ENCODE measurements around the gene NPHP4. TPM values are rescaled to one million over a fixed set of nuclear protein-coding genes. Genes with fewer than 3 reads are reported as not detected.

The NPHP4 gene
- polyA plus RNA-seq, 1 donor (not counting 4 experiments of a cell fraction or from before 2014, with no cell fraction given) = 3.7 TPM

DNA sequence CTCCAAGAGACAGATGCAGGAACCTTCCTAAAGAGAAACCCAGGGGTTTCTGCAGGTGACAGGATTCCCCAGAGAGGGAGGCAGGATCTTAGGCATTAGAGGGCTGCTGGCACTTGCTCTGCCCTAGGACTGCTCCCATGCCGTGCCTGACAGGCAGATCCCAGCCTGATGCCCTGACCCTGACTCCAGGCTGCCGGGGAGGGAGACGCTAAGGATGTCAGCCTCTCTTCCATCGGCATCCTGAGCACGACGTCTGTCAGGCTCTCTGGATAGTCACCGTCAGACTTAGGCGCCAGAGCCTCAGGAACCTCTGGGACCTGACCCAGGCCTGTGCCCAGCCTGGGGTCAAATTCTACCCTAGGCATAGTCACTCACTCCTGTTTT lies 157.1 kb downstream of the NPHP4 start:
- no peaks in the 10 kb centered on the region for H3K36me3 ChIP-seq (ENCODE audit: control insufficient read depth in 2 of 2, extremely low read depth in 1 of 2, insufficient read depth in 2 of 2, low read length in 2 of 2)
- no peak for FAIRE-seq
- no peaks in the 10 kb centered on the region for H3K27me3 ChIP-seq (ENCODE audit: control insufficient read depth, extremely low read depth, insufficient read depth, low read length)
- no peaks in the 10 kb centered on the region for H3K4me1 ChIP-seq (ENCODE audit: control insufficient read depth, extremely low read depth, insufficient read depth, low read length)
- H3K9ac ChIP-seq (ENCODE audit: control insufficient read depth, extremely low read depth, insufficient read depth, low read length) = no peak overlapping the region
- H3K4me2 ChIP-seq (ENCODE audit: control insufficient read depth, extremely low read depth, insufficient read depth, low read depth, low read length) = no peak overlapping the region
- H3K9me1 ChIP-seq (ENCODE audit: control insufficient read depth, extremely low read depth, insufficient read depth, low read length) = no peaks in the 10 kb centered on the region
- H3K27ac ChIP-seq (ENCODE audit: control insufficient read depth, insufficient read depth, low read length) = no peak overlapping the region
- TF ChIP-seq, protein P1, sequence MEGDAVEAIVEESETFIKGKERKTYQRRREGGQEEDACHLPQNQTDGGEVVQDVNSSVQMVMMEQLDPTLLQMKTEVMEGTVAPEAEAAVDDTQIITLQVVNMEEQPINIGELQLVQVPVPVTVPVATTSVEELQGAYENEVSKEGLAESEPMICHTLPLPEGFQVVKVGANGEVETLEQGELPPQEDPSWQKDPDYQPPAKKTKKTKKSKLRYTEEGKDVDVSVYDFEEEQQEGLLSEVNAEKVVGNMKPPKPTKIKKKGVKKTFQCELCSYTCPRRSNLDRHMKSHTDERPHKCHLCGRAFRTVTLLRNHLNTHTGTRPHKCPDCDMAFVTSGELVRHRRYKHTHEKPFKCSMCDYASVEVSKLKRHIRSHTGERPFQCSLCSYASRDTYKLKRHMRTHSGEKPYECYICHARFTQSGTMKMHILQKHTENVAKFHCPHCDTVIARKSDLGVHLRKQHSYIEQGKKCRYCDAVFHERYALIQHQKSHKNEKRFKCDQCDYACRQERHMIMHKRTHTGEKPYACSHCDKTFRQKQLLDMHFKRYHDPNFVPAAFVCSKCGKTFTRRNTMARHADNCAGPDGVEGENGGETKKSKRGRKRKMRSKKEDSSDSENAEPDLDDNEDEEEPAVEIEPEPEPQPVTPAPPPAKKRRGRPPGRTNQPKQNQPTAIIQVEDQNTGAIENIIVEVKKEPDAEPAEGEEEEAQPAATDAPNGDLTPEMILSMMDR (optimal IDR thresholded peaks at IDR 0.05 in 1 of 3, IDR thresholded peaks at IDR 0.05 in 1 of 3, conservative IDR thresholded peaks at IDR 0.05 in 1 of 3; ENCODE audit: extremely low read depth in 1 of 3, insufficient read depth in 2 of 3, low read length in 3 of 3) = no peak
- no peak for TF ChIP-seq EZH2 (IDR thresholded peaks at IDR 0.05; ENCODE audit: low read length)
- no peaks in the 10 kb centered on the region for H4K20me1 ChIP-seq (ENCODE audit: control insufficient read depth, extremely low read depth, insufficient read depth, low read length)
- dilution Hi-C loops (cut with MboI; ENCODE audit: extremely low pct_ligation_motif_present, low sequenced_read_pairs) = no loop called here
- H3K4me3 ChIP-seq (ENCODE audit: control insufficient read depth in 2 of 3, extremely low read depth in 1 of 3, insufficient read depth in 2 of 3, low read depth in 1 of 3, low read length in 3 of 3) = no peak overlapping the region
- H3K9me3 ChIP-seq (ENCODE audit: control insufficient read depth, low read depth, low read length) = no peaks in the 10 kb centered on the region
- H3K79me2 ChIP-seq (ENCODE audit: control insufficient read depth, insufficient read depth, low read length) = no peaks in the 10 kb centered on the region
- no peak for DNase-seq (ENCODE audit: low read depth, low spot score)
- H2AFZ ChIP-seq (ENCODE audit: control insufficient read depth, low read length) = no peak overlapping the region

DNA sequence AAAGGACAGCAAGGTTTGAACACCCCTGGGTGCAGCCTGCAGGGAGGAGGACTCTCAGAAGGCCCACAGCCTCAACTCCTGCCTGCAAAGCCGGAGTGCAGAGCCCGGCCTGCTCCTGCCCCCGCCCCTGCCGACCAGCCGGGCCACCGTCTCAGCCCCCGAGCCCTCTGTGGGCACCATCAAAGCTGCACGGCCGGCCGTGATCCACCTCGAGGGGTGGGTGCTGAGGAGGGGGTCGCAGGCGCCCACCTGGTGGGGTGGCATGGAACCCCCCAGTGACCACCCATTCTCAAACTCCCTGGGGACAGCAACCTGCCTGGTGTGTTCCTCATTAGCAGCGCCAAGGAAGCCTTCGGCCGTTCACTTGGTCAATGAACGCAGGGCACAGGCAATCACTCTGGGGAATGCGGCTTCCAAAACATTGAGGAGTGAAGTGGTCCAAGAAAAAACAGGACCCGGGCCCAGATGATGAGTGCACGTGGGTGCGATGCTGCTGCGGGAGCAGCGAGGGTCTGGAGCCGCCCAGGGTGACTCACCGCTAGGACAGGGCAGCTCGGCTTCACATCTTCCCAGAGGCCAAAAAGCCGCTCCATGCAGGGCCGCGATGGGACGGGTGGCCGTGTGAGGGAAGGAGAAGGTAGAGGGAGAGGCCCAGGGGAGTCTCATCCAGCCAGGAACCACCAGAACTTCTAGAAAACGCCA lies 157.6 kb downstream of the NPHP4 start:
- DNase-seq (ENCODE audit: low read depth, low spot score) = no peak
- TF ChIP-seq, protein P1 (optimal IDR thresholded peaks at IDR 0.05 in 1 of 3, IDR thresholded peaks at IDR 0.05 in 1 of 3, conservative IDR thresholded peaks at IDR 0.05 in 1 of 3; ENCODE audit: extremely low read depth in 1 of 3, insufficient read depth in 2 of 3, low read length in 3 of 3) = no peak
- no peak for TF ChIP-seq EZH2 (IDR thresholded peaks at IDR 0.05; ENCODE audit: low read length)
- FAIRE-seq = no peak
- no peak overlapping the region for H3K9ac ChIP-seq (ENCODE audit: control insufficient read depth, extremely low read depth, insufficient read depth, low read length)
- no peaks in the 10 kb centered on the region for H3K9me3 ChIP-seq (ENCODE audit: control insufficient read depth, low read depth, low read length)
- no peaks in the 10 kb centered on the region for H3K9me1 ChIP-seq (ENCODE audit: control insufficient read depth, extremely low read depth, insufficient read depth, low read length)
- H3K4me1 ChIP-seq (ENCODE audit: control insufficient read depth, extremely low read depth, insufficient read depth, low read length) = no peaks in the 10 kb centered on the region
- dilution Hi-C loops (cut with MboI; ENCODE audit: extremely low pct_ligation_motif_present, low sequenced_read_pairs) = no loop called here
- H3K27ac ChIP-seq (ENCODE audit: control insufficient read depth, insufficient read depth, low read length) = no peak overlapping the region
- H4K20me1 ChIP-seq (ENCODE audit: control insufficient read depth, extremely low read depth, insufficient read depth, low read length) = no peaks in the 10 kb centered on the region
- no peaks in the 10 kb centered on the region for H3K36me3 ChIP-seq (ENCODE audit: control insufficient read depth in 2 of 2, extremely low read depth in 1 of 2, insufficient read depth in 2 of 2, low read length in 2 of 2)
- no peaks in the 10 kb centered on the region for H3K79me2 ChIP-seq (ENCODE audit: control insufficient read depth, insufficient read depth, low read length)
- no peak overlapping the region for H3K4me3 ChIP-seq (ENCODE audit: control insufficient read depth in 2 of 3, extremely low read depth in 1 of 3, insufficient read depth in 2 of 3, low read depth in 1 of 3, low read length in 3 of 3)
- H2AFZ ChIP-seq (ENCODE audit: control insufficient read depth, low read length) = no peak overlapping the region
- H3K4me2 ChIP-seq (ENCODE audit: control insufficient read depth, extremely low read depth, insufficient read depth, low read depth, low read length) = no peak overlapping the region
- no peaks in the 10 kb centered on the region for H3K27me3 ChIP-seq (ENCODE audit: control insufficient read depth, extremely low read depth, insufficient read depth, low read length)
